Measurements from ENCODE around the gene MAPKAP1. TPM values are rescaled to one million over a fixed set of nuclear protein-coding genes. Genes with fewer than 3 reads are reported as not detected.
A peak's percentile ranks its signal among the peaks of the same experiment; 100 is the strongest.

Gene MAPKAP1
- polyA plus RNA-seq, 1 donor: 46.8 TPM

DNA sequence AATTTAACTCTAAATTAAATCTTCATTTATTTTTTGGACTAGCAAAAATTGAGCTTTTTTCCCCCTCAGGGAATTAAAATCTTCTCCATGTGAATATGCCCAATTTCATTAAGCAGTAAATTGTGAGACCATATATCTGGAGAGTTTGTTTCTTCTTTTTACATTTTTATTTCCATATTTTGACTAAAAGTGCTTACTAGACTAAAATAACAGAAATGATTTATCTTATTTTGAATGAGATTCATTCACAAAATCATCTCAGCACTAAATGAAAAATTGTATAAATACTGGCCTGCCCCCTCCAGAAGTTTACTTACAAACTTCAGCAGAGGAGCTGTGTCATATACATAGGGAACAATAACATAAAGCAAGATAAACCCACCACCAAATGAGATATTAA is 26.6 kb downstream of the MAPKAP1 start:
- no peaks in the 10 kb centered on the region for H3K9me3 ChIP-seq (ENCODE audit: control insufficient read depth, low read depth, low read length)
- H3K4me1 ChIP-seq (ENCODE audit: control insufficient read depth, insufficient read depth, low read length): no peaks in the 10 kb centered on the region
- DNase-seq: no peak
- H3K27ac ChIP-seq (ENCODE audit: low read length): no peak overlapping the region
- no peak overlapping the region for H3K4me3 ChIP-seq (ENCODE audit: low read length)
- peaks cover 5% of the 10 kb centered on the region for H3K36me3 ChIP-seq (ENCODE audit: control insufficient read depth, insufficient read depth, low read length)
- H3K27me3 ChIP-seq (ENCODE audit: control insufficient read depth, insufficient read depth, low read length): no peaks in the 10 kb centered on the region

DNA sequence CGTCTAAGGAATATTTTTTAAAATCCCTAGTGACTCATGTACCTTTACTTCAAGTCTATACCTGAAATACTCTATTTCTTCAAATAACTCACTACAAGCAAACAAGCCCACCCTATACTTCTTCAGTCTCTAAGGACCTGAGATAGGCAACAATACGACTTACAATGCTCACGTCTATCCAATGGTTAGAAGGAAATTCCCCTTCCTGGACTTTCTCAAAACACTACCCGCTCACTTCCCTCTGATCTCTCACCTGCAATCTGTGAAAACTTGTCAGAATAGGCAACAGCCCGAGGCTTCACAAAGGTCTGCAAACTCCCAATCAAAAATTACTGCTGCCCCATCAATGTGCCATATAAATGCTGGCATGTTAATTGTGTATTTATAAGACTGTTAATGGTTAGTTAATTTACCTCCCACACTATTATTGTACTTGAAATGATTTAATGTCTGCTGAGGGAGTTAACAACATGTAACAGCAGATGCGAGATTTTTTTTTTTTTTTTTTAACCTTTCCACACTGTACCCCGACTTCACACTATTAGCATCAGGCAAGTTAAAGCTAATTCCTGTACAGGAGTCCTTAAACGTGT is 27.3 kb downstream of the MAPKAP1 start:
- no peaks in the 10 kb centered on the region for H3K27me3 ChIP-seq (ENCODE audit: control insufficient read depth, insufficient read depth, low read length)
- H3K27ac ChIP-seq (ENCODE audit: low read length): no peak overlapping the region
- H3K4me3 ChIP-seq (ENCODE audit: low read length): no peak overlapping the region
- 100% methylated on average over 2 of the region's 8 CpGs for WGBS (ENCODE audit: insufficient coverage, low lambda C conversion rate)
- DNase-seq: no peak
- H3K4me1 ChIP-seq (ENCODE audit: control insufficient read depth, insufficient read depth, low read length): no peaks in the 10 kb centered on the region
- peaks cover 2% of the 10 kb centered on the region for H3K36me3 ChIP-seq (ENCODE audit: control insufficient read depth, insufficient read depth, low read length)
- no peaks in the 10 kb centered on the region for H3K9me3 ChIP-seq (ENCODE audit: control insufficient read depth, low read depth, low read length)

DNA sequence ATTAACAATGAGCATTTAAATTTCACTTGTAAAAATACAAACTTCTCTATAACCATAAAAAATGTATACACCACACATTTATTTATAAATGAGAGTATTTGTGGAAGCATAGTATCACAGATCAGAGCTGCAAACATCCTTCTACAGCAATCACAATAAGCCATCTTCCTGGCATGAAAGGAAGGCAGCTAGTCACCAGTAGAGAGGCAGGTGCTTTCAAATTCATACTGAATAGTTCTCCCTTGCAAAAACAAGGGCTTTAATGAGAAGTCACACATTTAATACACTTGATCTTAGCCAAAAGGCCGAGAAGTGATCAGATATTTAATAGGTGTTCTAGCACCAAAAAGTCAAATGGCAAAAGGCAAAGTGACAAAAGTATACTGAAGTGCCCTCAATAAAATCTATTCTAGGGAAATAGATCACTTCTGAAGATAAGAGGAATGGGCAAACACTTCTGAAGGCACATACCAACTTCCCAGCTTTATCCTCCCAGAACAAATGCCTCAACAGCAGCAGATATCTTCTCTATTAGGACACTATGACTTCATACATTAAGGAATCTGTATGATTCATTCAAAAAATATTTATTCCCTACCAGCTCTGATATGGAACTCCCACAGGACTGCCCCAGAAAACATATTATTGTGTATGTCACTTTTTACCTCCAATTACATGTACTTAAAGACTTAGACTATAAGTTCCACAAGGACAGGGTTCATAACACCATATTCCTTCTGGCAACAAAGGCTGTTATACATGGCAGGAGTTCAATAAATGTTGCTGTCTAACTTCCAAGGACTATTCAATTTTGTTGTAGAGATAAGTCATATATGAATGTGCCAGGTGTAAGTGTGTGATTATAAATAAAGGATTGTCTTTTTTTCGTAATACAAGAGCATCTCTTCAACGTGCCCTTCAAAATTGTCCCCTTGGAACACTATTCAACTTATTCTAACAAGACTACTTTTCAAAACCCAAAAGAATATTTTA is 31.7 kb downstream of the MAPKAP1 start:
- no peaks in the 10 kb centered on the region for H3K4me1 ChIP-seq (ENCODE audit: control insufficient read depth, insufficient read depth, low read length)
- H3K9me3 ChIP-seq (ENCODE audit: control insufficient read depth, low read depth, low read length): no peaks in the 10 kb centered on the region
- H3K27me3 ChIP-seq (ENCODE audit: control insufficient read depth, insufficient read depth, low read length): no peaks in the 10 kb centered on the region
- H3K4me3 ChIP-seq (ENCODE audit: low read length): no peak overlapping the region
- WGBS (ENCODE audit: insufficient coverage, low lambda C conversion rate): 60% methylated on average over 1 of the region's 3 CpGs
- peaks cover 4% of the 10 kb centered on the region for H3K36me3 ChIP-seq (ENCODE audit: control insufficient read depth, insufficient read depth, low read length)
- no peak overlapping the region for H3K27ac ChIP-seq (ENCODE audit: low read length)
- peak in 1 of 2 donors; percentile 25 for DNase-seq

DNA sequence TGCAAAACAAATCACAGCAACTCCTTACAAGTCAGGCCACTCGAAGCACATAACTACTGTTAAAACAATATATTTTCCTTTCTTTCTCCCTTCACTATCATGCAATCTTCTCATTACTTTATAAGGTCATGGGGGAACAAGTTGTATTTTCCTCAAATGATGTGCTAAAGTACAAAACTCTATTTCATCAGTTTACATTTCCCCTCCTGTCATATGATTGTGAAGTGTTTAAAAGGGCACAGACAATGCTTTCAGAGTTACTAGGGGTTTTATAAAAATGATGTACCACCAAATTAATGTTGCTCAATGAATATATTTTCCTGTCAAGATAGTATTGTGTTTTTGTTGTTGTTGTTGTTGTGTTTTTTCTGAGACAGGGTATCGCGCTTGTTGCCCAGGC is 34.1 kb downstream of the MAPKAP1 start:
- H3K36me3 ChIP-seq (ENCODE audit: control insufficient read depth, insufficient read depth, low read length): peaks cover 6% of the 10 kb centered on the region
- no peak overlapping the region for H3K27ac ChIP-seq (ENCODE audit: low read length)
- DNase-seq: no peak
- no peak overlapping the region for H3K4me3 ChIP-seq (ENCODE audit: low read length)
- H3K9me3 ChIP-seq (ENCODE audit: control insufficient read depth, low read depth, low read length): no peaks in the 10 kb centered on the region
- no peaks in the 10 kb centered on the region for H3K4me1 ChIP-seq (ENCODE audit: control insufficient read depth, insufficient read depth, low read length)
- H3K27me3 ChIP-seq (ENCODE audit: control insufficient read depth, insufficient read depth, low read length): no peaks in the 10 kb centered on the region
- 100% methylated on average over 2 of the region's 3 CpGs for WGBS (ENCODE audit: insufficient coverage, low lambda C conversion rate)

DNA sequence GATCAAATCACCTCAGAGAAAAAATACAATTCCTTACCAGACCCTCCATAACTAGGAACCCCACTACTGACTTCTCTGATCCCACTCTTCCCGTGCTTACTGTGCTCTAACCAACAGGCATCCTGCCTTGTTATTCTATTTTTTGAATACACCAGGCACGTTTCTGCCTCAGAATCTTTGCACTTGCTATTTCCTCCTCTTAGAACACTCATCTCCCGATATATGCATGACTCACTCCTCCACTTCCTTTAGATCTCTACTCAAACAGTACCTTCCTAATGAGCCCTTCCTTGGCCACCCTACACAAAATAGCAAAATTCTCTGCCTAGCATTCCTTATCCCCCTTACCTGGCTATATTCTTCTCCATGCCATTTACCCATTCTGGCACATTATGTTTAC is 43.9 kb downstream of the MAPKAP1 start:
- Histone ChIP-seq H3K4me1 (ENCODE audit: control insufficient read depth, insufficient read depth, low read length) (no peaks in the 10 kb centered on the region), H3K9me3 (ENCODE audit: control insufficient read depth, low read depth, low read length) (no peaks in the 10 kb centered on the region), H3K27me3 (ENCODE audit: control insufficient read depth, insufficient read depth, low read length) (no peaks in the 10 kb centered on the region), H3K27ac (ENCODE audit: low read length) (no peak overlapping the region), H3K36me3 (ENCODE audit: control insufficient read depth, insufficient read depth, low read length) (peaks cover 6% of the 10 kb centered on the region), H3K4me3 (ENCODE audit: low read length) (no peak overlapping the region)
- DNase-seq: no peak
- 75% methylated on average over 2 of the region's 3 CpGs for WGBS (ENCODE audit: insufficient coverage, low lambda C conversion rate)

DNA sequence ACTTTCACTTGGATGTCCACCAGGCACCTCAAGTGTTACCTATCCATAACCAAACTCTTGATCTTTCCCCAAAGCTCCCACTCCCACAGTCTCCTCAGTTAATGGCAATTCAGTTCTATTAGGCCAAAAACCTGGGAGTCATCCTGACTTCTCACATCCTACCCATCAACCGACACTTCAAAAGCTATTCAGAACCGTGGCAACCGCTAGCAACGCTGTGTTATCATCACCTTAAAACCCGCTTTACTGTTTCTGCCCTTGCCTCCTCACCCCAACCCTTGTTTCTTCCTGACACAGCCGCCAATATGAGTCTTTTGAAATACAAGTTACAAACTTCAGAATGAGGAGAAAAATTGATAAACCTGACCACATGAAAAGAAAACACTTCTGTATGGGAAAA is 46.5 kb downstream of the MAPKAP1 start:
- 92% methylated on average over 6 of the region's 6 CpGs for WGBS (ENCODE audit: insufficient coverage, low lambda C conversion rate)
- peaks cover 4% of the 10 kb centered on the region for H3K36me3 ChIP-seq (ENCODE audit: control insufficient read depth, insufficient read depth, low read length)
- H3K4me3 ChIP-seq (ENCODE audit: low read length): no peak overlapping the region
- H3K9me3 ChIP-seq (ENCODE audit: control insufficient read depth, low read depth, low read length): no peaks in the 10 kb centered on the region
- no peaks in the 10 kb centered on the region for H3K4me1 ChIP-seq (ENCODE audit: control insufficient read depth, insufficient read depth, low read length)
- no peak for DNase-seq
- H3K27ac ChIP-seq (ENCODE audit: low read length): no peak overlapping the region
- no peaks in the 10 kb centered on the region for H3K27me3 ChIP-seq (ENCODE audit: control insufficient read depth, insufficient read depth, low read length)

DNA sequence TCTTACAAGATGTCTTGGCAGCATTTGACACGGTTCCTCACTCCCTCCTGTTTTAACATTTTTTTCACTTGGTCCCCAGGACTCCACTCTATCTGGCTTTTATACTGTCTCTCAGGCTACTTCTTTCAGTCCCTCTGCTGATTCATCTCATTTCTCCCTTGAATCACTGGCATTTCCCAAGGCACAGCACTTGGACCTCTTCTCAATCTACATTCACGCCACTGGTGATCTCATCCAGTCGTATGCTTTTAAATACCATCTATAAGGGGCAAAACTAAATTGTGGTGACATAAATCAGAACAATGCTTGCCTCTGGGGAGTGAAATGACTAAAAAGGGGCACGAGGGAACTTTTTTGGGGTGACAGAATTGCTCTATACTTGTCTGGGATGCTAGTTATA is 47.1 kb downstream of the MAPKAP1 start:
- Histone ChIP-seq H3K4me1 (ENCODE audit: control insufficient read depth, insufficient read depth, low read length) (no peaks in the 10 kb centered on the region), H3K27ac (ENCODE audit: low read length) (no peak overlapping the region), H3K27me3 (ENCODE audit: control insufficient read depth, insufficient read depth, low read length) (no peaks in the 10 kb centered on the region), H3K36me3 (ENCODE audit: control insufficient read depth, insufficient read depth, low read length) (peaks cover 4% of the 10 kb centered on the region), H3K9me3 (ENCODE audit: control insufficient read depth, low read depth, low read length) (no peaks in the 10 kb centered on the region), H3K4me3 (ENCODE audit: low read length) (no peak overlapping the region)
- 40% methylated on average over 2 of the region's 4 CpGs for WGBS (ENCODE audit: insufficient coverage, low lambda C conversion rate)
- no peak for DNase-seq

DNA sequence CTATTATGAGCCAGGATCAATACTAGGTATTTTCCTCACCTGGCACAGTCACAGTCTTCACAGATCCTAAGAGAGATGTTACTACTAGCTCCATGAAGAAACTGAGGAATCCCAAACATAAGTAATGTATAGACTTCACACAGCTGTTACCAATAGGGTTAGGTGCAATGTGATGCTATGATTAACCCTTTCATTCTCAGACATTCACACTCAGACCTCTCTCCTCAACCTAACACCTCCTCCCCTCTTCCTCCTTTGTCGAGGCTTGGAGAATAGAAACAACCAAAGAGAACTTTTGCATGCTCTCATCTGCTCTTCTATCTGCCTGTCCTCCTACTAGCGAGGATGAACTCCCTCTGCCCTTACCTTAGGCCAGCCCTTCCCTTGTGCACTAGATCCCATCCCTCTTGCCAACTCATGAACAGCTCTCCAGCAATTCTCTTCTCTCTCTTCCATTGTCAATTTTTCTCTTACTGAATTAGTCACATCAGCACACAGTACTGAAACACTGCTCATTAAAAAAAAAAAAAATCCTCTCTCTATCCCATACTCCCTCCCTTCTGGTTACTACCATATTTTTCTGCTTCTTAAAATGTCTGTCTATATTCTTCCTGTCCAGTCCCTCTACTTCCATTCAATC is 47.7 kb downstream of the MAPKAP1 start:
- H3K36me3 ChIP-seq (ENCODE audit: control insufficient read depth, insufficient read depth, low read length): no peaks in the 10 kb centered on the region
- no peaks in the 10 kb centered on the region for H3K9me3 ChIP-seq (ENCODE audit: control insufficient read depth, low read depth, low read length)
- H3K4me3 ChIP-seq (ENCODE audit: low read length): no peak overlapping the region
- no peak overlapping the region for H3K27ac ChIP-seq (ENCODE audit: low read length)
- H3K4me1 ChIP-seq (ENCODE audit: control insufficient read depth, insufficient read depth, low read length): no peaks in the 10 kb centered on the region
- 0% methylated on average over 1 of the region's 2 CpGs for WGBS (ENCODE audit: insufficient coverage, low lambda C conversion rate)
- H3K27me3 ChIP-seq (ENCODE audit: control insufficient read depth, insufficient read depth, low read length): no peaks in the 10 kb centered on the region
- no peak for DNase-seq

DNA sequence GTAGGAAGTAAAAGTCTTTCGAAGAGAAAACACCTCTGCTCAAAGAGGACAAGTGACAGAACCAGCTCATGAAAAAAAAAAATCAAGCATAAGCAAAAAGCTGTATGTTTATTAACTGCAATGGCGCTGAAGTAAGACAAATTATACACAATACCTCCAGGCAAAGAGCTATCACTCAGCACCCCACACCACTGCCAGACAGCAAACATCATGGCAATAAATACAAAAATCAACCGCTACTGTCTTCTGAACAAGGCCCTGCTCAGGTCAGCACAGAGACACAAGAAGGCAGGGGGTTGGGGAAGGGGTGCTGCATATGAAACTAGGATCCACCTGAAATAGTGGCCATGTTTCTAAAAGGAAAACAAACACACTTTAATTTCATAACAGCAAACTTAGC is 50.4 kb downstream of the MAPKAP1 start:
- Histone ChIP-seq H3K4me1 (ENCODE audit: control insufficient read depth, insufficient read depth, low read length) (no peaks in the 10 kb centered on the region), H3K36me3 (ENCODE audit: control insufficient read depth, insufficient read depth, low read length) (no peaks in the 10 kb centered on the region), H3K9me3 (ENCODE audit: control insufficient read depth, low read depth, low read length) (no peaks in the 10 kb centered on the region), H3K27me3 (ENCODE audit: control insufficient read depth, insufficient read depth, low read length) (no peaks in the 10 kb centered on the region), H3K4me3 (ENCODE audit: low read length) (no peak overlapping the region), H3K27ac (ENCODE audit: low read length) (no peak overlapping the region)
- no CpG with 5 or more reads among the region's 3 CpGs for WGBS (ENCODE audit: insufficient coverage, low lambda C conversion rate)
- DNase-seq: no peak

DNA sequence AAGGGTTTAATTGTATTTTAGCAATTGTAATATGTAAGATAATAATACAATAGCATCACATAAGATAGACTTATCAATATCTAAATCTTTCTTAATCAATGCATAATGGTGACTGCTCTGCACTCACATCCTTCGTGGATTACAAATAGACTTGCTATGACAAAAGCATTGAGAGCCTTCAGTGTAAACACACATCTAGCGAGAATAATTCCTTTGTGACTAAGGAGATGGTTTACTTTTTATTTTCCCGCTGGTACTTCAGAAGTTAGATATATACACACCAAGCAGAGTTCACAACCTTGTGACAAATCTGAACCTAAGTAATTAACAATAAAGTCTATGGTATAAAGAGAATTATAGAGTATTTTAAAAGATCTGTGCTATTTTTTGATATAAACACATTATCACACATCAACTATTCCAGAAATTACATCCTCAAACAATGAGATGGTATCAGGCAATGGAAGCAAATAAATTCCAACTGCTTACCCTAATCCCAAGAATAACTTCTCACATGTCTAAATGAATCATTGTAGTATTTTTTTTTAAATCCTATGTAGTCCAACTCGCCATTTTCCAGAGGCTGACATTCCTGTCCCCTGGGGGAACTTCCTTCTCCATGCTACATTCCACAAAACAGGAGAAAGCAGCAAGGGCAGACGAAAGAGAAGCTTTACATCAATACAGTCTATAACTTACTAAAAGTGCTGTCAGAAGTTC is 51.2 kb downstream of the MAPKAP1 start:
- H3K4me3 ChIP-seq (ENCODE audit: low read length): no peak overlapping the region
- no peaks in the 10 kb centered on the region for H3K36me3 ChIP-seq (ENCODE audit: control insufficient read depth, insufficient read depth, low read length)
- DNase-seq: no peak
- no peak overlapping the region for H3K27ac ChIP-seq (ENCODE audit: low read length)
- H3K9me3 ChIP-seq (ENCODE audit: control insufficient read depth, low read depth, low read length): no peaks in the 10 kb centered on the region
- no peaks in the 10 kb centered on the region for H3K27me3 ChIP-seq (ENCODE audit: control insufficient read depth, insufficient read depth, low read length)
- H3K4me1 ChIP-seq (ENCODE audit: control insufficient read depth, insufficient read depth, low read length): no peaks in the 10 kb centered on the region
- 71% methylated on average over 1 of the region's 5 CpGs for WGBS (ENCODE audit: insufficient coverage, low lambda C conversion rate)
